Brain pericyte (primary cell): Measurements from ENCODE around the gene KLF12.

ENCODE experiments used
- DNase-seq: peaks from one replicate; pipeline ENCODE4 v3.0.0-alpha.2; 2012; ENCODE audit warnings: low read depth, low spot score

The KLF12 gene

DNA sequence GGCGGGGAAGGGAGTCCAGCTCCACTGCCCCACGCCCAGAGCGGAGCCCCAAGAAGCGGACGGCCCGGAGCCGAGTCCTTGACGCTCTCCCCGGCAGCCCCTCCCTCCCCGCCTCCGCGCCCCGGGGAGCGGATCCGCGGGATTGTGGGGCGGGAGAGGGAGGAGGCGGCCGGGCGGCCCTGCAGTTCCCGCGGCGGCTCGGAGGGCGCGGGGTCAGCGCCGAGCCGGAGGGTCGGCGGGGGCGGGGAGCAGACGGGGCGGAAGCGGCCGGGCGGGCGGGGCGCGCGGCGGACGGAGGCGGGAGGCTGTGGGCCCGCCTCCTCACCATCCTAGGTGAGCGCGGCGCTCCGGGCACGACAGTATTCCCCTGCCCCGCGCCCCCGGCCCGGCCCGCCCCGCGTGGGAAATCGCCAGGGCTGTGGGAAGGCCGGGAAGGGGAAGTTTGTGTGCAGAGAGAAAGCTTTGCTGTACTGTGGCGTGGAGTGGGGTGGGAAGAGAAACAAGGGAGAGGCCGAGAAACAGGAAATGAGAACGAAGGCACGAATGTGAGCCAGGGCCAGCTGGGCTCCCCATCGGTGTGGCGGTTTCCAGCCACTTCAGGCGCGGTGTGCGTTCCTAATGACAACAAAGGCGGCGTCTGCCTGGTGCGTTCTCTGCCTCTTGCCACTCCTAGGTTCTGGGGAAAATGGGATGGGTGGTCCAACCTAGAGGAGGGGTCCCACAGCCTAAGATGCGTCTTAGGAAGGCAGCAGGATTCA, 1.3 kb upstream of the KLF12 start:
- no peak for DNase-seq

DNA sequence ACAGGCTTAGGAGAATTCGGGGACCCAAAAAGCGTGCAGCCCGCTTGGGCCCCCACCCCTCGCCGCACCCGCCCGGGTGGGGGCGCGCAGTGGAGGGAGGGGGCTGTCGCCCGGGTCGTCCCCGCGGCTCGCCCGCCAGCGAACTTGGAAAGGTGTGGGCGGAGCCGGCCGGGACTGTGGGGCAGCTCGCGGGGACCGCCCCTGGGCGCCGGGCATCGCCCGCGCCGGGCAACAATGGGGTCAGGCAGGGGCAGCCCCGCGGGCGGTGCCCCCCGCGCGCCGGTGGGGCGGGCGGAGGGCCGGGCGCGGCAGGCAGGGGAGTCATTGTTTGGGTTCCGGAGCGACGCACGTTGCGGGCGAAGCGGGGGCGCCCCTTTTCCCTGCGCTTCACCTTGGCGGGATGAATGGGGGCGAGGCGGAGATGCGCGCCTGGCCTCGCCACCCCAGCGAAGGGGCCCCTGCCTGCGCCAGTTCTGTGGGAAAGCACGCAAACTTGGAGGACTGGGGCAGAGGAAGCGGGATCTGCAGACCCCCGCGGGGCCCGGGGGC, 647 bp upstream of the KLF12 start:
- DNase-seq, result peak; percentile 54

DNA sequence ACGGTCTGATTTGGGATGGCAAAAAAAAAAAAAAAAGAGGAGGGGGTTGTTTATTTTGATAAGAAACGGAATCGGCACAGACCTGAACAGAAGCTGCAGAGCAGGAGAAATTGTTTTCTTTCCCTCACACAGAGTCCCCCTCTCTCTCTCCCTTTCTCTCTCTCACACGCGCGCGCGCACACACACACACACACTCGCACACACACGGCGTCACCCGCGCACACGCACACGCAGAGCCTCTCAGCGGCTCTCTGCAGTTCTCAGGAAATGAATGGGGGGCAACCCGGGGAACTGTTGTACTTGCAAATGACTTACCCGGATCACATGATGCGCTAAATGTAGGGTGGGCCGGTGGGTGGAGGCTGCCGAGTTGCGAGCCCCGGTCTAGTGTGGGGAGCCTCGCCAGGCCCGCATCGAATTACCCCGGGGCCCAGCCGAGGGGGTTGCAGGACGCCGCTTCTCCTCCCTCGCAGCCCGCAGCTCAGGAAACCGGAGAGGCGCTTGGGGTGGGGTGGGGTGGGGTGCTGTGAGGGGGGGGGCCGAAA, 475 bp downstream of the KLF12 start:
- DNase-seq, result peak; percentile 90

DNA sequence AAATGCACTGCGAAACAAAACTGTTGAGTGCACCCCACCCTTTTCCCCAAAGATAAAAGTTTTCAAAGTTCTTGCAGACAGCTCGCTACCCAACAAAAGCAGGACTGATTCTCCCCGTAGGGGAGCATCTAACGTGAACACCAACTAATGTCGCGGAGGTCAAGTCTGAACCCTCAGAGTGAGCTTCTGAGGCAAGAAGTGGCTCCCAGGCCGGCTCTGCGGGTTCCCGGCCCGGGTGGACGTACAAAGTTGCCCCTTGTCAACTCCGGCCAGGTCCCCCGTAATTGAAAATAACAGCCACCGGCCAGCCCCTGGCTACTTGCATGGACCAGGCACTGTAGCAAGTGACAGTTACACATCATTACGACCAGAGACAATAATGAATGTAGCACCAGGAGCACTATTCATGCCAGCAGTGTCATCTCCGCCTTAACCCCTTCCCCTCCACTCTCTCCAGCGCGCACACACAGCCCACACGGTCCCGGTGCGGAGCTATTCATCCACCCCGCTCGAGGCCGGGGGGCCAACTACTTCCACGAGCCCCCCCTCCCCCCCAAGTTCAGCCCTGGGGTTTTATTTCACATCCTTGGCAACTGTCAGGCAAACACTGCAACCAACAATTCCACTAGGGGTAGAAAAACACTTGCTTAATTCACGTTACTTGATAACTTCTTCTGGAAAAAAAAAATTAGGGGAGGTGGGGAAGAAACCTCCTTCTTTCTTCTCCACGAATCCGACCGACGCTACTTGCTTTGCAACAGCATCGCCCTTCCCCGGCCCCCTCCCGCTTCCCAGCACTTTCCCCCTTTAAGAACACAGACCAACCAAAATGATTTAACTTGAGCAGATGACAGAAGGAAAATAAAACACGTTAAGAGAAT, 1.2 kb downstream of the KLF12 start:
- DNase-seq, result no peak

DNA sequence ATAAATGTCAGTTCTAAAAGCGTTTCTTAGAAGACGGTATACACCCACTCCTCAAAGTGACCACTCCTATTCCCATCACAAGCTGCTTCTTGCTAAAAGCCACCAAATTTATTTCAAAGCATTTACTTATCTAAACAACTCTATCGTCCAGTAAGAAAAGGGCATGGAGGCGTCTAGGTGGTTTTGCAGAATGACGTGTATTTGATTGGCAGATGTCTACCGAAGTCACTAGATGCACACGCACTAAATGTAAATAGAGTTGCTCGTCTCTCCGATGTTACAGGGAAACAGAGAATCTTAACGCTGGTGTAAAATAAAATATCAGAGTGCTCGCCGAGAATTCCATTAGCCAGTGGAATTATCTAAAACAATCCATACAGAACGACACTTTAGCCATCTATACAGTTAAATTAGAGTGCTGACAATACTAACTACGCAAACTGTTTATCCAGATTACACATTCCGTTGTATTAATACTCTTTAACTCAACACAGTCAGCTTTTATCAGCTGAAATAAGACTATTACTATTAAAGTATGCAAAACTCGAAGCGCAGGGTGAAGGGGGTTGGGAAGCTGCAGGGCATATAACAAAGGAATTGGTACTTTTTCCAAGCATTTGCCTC, 1.9 kb downstream of the KLF12 start:
- no peak for DNase-seq

DNA sequence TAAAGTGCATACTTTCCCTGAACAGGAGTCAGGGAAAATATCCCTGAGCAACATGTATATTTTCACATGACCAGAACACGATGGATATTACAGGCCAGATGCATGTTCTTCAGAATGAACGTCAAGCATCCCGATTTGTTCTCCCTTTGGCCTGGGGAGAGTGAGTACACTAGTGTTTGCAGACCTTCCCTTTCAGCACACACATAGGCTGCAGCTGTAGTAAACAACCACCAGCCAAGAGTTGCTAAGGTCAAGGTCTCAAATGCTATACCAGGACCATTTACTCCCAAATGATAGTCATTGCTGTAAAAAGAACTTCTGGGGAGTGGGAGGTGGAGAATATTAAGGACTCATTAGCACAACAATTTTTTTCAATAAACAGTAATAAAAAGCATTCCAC, 3.0 kb downstream of the KLF12 start:
- DNase-seq, result no peak

DNA sequence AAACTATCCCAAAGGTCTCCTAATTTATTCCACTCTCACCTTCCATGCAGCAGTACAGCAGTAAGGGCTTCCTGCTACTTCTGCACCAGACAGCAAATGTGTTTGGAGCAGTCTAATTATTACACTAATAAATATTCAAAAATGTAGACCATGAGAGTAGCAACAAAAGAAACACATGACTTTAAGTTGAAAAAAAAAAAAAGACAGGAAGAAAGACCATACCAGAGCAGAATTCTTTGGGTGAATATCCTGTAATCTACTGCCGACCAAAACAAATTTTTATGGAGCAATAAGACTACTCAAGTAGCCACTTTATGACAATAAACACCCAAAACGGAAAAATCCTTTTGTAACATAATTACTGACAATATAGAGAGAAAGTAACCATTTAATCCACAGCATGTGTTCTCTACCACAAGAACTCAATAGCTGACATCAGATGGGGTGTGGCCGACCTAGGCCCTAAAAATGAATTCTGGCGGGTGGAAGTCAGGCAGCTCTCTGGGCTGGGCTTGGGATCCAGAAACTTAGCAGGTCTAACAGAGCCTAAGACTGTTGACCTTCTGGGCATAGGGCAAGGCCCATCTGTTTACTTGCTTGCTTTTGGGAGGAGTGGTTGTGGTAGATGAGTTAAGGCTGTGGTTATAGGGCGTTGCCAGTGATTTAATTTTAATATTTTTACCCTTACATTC, 4.6 kb downstream of the KLF12 start:
- DNase-seq, result no peak

DNA sequence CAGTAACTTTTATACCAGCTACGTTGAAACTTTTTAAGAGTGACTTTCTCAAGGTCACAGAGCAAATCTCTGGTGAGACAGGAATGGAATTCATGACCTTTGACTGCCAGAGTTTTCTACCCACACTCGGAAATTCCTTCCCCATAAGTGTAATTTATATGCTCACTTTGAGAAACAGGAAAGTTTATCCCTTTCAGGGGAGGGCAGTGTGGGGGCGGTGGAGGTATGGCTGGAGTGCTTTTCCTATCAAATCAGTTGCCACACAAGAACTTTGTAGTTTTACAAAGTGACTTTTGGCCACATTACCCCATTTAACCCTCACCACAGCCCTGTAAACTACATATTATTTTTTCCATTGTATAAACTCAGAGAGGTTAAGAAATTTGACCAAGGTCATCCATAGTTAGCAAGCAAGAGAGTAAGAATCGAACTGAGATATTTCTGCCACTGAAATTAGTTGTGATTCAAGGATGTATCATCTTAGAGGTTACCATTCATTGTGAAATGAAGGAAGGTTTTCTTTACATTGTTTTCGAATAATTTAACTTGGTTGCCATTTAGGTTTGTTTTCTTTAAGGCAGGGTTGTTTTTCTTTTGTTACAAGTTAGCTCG, 5.9 kb downstream of the KLF12 start:
- DNase-seq, result no peak

DNA sequence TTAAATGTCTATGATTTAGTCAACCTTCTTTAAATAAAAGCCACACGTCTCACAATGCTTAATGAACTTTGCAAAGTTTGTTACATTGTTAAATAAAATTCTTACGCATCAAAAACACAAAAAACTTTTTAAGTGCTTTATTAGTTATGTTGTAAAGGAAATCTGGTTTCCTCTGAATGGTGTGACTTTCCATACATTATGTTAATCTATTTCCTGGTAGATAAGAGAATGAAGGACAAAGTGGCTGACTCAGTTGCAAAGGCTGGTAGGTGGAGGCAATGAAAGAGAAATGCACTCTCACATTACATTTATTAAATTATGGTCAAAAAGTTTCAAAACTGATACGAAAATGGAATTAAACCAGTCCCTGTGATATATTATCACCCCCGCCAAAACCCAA, 15.9 kb downstream of the KLF12 start:
- no peak for DNase-seq

DNA sequence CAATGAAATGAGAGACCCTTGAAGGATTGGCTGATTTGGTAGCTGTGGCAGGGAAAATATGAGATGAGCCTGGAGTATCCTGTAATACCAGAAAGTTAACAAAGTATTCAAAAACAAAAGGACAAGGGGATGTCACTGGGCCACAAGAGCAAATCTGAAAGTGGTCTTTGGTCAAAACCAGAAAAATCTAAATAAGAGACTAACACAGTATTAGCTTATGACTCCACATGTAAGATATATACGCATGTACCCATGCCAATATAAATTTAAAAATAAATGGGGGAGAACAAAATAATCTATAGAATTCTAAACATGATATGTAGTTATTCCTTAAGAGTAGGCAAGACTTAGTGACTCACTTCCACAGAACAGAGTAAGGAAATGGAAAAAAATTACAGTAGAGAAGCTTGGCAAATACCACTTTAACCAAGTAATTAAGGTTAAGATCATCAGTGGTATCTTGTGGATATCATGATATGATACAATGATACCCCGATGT, 16.9 kb downstream of the KLF12 start:
- no peak for DNase-seq

DNA sequence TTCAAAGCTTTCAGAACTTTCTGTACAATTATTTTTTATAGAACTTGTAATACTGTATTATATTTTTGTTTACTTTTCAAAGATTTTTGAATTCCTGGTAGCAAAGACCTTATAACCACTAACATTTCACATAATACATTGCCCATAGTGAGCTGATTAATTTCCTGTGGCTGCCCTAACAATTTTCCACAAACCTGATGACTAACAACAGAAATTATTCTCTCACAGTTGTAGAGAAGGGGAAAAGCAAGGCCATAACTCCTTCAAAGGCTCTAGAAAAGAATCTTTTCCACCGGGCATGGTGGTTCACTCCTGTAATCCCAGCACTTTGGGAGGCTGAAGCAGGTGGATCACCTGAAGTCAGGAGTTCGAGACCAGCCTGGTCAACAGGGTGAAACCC, 19.1 kb downstream of the KLF12 start:
- DNase-seq, result no peak

DNA sequence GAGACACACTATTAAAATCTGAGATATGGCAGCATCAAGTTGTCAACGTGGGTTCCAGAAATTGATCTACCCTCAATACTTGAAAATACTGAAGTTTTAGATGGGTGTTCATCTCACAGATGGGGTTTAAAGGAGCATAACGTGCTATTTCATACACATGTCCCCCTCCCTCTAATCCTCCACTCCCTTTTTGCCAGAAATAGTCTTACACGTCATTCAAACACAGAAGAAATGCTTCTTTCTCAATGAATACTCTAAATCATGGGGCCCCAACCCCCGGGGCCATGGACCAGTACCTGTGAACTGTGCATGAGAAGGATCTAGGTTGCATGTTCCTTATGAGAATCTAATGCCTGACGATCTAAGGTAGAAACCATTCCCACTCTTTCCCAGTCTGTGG, 19.6 kb downstream of the KLF12 start:
- no peak for DNase-seq

DNA sequence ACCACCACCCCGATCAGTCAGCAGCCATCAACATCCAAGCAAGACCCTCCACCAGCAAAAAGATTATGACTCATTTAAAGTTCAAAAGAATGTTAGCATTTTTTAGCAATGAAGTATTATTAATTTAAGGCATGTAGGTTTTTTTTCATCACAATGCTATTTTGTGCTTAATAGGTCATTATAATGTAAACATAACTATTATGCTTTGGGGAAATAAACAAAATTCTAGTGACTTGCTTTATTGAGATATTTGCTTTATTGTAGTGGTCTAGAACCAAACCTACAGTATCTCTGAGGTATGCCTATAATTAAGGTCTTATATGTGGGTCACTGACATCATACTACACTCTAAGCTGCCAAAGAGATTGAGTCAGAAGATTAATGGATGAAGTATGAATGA, 20.0 kb downstream of the KLF12 start:
- DNase-seq, result no peak

DNA sequence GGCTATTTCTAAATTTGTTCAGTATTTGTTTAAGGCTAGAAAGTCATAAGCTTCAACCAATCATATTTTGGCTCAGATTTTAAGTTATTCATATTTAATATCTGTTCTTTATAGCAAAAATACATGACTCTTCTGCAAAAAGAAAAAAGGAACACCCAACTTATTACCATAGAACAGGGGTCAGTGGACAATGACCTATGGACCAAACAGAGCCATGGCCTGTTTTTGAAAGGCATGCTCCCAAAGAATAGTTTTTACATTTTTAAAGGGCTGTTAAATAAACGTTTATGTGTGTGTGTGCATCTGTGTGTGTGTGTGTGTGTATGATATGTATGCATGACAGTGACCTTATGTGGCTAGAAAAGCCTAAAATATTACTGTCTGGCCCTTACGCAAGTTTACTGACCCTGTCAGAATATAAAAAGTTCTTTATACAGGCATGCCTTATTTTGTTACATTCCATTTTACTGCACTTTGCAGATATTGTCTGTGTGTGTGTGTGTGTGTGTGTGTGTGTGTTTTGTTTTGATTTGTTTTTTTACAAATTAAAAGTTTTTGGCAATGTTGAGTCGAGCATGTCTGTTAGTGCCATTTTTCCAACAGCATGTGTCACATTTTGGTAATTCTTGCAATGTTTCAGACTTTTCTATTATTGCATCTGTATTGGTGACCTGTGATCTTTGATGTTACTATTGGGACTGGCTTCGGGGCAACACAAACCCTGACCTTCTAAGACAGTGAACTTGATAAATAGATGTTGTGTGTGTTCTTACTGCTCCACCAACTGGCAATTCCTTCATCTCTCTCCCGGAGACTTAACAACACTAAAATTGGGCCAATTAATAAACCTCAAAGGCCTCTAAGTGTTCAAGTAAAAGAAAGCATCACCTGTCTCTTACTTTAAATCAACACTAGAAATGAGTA, 22.0 kb downstream of the KLF12 start:
- DNase-seq, result no peak

DNA sequence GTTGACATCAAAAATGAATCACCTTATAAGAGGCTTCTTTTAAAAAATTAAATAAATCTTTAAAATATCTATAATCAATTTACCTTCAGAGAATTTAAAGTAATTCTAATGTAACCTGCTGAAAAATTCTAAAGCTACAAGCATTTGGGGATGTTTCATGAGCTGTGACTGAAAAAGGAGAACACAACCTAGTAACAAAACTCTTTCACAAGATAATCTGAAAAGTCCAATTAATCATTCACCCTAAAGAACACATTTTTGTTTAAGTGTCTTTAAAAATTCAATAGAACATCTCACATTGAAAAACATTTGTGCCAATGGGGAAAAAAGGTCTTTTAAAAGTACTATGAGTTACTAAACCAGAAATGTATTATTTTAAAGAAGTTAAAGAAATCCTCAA, 22.8 kb downstream of the KLF12 start:
- no peak for DNase-seq

DNA sequence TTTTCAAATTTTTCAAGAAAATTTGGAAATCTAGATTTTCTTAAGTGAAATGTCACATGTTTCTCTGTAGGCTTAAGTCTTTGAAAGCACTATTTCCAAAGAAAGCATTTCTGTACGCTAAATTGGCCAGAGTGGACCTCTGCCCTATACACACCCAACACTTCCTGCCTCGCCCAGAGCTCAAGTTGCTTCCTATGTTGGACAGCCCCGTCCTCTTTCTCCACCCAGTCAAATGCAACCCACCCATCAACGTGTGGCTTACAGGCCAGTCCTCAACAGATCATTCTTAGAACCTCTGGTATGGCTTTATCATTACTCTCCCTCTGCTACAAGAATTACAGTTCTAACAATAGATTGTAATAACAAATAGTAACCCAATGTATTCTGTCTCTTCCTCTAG, 24.2 kb downstream of the KLF12 start:
- DNase-seq, result no peak

DNA sequence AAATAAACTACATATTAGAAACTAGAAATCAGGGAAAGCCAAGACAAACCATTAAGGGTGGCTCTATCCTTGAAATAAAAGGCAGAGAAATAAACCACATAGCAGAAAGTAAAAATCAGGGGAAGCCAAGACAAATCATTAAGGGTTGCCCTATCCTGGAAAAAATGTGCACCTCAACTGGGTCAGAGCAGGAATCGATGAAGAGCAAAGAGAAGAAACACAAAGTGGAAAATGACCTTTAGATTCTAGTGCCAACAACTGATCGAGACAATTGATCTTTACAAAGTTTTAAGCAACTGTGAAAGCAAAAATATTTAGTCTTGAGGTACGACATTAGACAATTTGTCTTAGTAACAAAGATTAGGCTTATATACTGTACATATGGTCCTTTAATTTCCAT, 26.6 kb downstream of the KLF12 start:
- no peak for DNase-seq

DNA sequence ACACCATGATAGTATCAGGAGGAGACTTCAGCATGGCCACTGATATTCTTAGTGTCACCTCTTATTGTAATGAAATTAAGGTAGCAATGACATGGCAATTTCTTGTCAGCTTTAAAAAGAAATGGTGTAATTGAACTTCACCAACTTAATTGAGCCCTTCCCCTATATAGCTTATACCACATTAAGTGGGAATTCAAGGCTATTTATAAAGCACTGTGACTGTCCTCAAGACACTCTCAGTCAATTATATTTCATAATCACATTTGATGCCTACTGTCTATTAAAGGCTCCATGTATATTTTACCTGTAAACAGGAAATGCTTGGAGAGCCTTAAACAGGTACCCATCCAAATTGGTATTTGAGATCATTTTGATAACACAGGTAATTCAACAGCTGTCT, 28.3 kb downstream of the KLF12 start:
- DNase-seq, result no peak

DNA sequence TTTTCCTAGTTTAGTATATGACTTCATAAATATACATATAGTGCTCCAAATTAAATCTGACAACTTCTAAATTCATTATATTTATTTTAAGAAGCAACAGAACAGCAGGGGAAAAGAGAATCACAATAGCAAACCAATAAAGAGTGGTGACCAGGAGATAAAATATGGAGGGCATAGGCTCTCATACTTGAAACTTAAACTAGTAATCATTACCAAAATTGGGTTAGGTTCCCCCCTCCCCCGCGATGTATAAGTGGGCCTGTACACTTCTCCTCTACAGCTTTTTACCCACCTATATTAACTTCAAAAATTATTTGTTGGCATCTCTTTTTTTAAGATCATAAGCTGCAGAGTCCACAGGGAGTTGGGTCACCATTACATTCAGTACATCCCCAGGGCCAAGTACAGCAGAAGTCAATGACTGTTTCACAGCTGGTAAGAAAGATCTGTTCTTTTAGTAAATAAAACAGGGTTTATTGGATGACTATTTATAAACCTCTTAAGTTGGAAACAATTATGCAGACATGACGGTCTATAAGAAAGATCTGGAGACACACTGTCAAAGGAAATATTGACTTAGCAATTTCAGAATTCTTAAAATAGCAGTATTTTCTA, 29.4 kb downstream of the KLF12 start:
- no peak for DNase-seq
